Measurements from ENCODE around the gene JDP2.

DNA sequence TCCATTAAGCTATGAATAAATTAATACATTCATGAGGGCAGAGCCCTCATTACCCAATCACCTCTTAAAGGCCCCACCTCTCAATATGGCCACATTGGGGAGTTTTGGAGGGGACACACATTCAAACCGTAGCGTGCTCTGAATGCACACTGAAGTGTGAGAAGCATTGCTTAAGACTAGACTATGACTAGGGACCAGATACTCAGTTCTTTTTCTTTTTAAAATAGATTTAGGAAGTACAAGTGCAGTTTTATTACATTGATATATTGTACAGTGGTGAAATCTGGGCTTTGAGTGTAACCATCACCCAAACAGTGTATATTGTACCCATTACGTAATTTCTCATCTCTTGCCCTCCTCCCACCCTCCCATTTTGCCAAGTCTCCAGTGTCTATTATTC lies 21.0 kb upstream of the JDP2 start:
- TF ChIP-seq GATA2 (IDR thresholded peaks at IDR 0.05; ENCODE audit: low read depth, low read length) = no peak
- no peak for TF ChIP-seq GATA3 (IDR thresholded peaks at IDR 0.05; ENCODE audit: low read depth, low read length)
